GM18499 (cell line): Measurements from ENCODE around the gene TNS3.

Source experiments
- ATAC-seq: cut with Tn5 transposase; IDR thresholded peaks from one replicate; pipeline ENCODE4 v1.9.1; 2021; ENCODE audit warnings: moderate number of reproducible peaks; ENCODE audit not compliant: insufficient read depth, unreplicated experiment

The TNS3 gene

DNA sequence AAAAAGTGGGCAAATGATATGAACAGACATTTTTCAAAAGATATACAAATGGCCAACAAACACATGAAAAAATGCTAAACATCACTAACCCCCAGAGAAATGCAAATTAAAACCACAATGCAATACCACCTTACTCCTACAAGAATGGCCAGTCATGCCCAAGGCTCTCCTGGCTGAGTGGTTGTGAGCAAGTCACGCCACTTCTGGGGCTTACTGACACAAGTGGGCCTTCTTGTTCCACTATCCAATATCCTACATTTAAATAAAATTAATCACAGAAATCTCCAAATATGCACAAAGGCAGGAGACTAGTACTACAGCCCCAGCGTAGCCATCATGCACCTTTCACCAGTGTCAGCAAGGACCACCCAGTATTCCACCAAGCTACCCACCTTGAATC, 181.9 kb downstream of the TNS3 start:
- ATAC-seq, result no peak

- no peak for ATAC-seq
These were observed 187.1 kb downstream of the TNS3 start for GRCh38 chr7:47394751-47395252.

DNA sequence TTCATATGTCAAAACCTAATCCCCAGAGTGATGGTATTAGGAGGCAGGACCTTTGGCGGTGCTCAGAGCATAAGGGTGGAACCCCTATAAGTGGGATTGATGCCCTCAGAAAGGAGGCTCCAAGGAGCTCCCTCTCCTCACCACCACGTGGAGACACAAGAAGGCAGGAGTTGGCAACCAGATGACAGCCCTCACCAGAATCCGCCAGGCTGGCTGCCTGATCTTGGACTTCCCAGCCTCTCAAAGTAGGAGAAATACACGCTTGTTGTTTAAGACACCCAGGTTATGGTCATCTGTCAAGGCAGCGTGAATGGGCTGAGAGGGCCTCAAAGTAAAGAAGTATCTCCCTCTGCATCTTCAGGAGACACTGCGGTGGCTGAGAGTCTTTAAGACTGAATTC, 187.7 kb downstream of the TNS3 start:
- ATAC-seq, result no peak

DNA sequence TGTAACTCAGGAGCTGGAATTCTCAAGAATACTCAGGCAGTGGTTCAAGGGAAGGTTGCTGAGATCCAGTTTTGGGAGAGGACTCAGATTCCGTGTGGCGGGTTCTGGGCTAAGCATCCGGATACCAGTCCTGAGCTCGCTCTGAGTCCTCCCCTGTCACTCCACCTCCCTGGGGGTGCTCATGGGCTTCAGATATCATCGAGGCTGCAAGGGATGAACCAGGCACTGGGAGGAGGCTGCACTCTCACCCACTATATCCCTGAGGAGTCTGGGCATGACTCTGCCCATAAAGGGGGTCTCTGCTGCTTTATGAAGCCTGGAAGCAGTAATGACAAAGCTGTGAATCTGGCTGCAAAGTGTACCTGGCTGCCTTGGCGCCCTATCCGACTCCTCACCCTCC, 188.5 kb downstream of the TNS3 start:
- ATAC-seq, result no peak

GRCh38 chr7:47392241-47392759, 189.6 kb downstream of the TNS3 start:
- no peak for ATAC-seq

DNA sequence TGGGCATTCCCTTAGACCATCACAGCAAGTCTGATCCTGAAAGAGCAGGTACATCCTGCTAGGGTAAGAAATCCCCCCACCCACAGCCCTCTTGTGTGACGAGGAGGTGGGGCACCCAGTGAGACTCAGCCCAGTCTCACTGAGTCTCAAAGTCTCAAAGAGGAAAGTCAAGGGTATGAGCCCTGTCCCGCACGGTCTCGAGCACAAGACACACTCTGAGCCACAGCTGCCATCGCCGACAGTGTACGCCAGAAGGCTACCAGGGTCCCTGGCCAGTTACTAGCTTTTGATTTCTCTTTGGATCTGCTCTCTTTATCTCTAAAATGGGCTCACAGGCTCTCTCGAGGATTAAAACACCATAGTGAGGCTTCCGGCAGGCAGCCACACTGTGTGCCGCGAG, 190.2 kb downstream of the TNS3 start:
- ATAC-seq, result no peak

DNA sequence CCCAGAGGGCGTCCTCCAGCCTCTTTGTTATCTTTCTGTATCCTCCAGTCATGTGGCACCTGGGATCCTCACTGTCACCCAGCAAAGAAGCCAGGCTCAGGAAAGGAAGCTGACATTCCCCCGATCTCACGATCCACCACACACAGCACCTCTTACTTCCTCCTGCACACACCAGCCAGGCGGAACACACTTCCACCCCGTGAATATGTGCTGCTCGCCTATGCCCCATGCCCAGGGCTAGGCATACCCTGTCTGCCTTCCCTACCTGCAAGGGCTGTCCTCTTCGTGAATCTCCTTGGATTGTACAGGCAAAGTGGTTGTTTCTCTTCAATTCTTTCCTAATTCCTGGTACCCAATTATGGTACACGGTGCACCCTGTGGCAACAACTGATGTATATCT, 191.0 kb downstream of the TNS3 start:
- ATAC-seq, result no peak

GRCh38 chr7:47389923-47390630, 191.8 kb downstream of the TNS3 start:
- ATAC-seq, result no peak

- ATAC-seq, result no peak
These were observed 192.6 kb downstream of the TNS3 start for GRCh38 chr7:47389171-47389922.

- ATAC-seq, result no peak
These were observed 194.4 kb downstream of the TNS3 start for GRCh38 chr7:47387506-47387905.

- no peak for ATAC-seq
These were observed 195.6 kb downstream of the TNS3 start for GRCh38 chr7:47386273-47386835.

DNA sequence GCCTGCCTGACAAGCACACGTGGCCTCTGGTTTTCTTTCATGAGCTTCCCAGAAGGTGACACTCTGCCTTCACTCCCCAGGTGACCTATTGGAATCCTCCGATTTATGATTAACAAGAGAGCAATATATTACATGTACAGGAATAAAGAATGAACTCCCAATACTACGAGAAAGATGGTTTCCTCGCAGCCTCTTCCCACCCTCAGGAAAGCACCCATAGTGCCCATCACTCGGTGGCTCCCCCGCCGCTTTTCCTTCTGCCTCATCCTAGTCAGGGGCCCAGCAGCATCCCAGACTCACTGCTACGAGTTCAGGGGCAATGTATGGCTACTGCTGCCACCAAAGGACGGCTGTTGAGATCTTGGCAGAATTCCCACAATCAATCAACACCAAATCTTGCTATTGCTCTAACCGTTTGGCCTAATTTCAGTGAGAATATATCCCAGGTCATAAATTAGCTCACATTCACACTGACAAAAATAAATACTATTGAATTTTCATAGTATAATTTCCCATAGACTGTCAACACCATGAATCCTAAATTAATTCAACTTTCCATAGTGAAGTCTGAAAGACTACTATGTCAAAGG, 196.3 kb downstream of the TNS3 start:
- ATAC-seq, result no peak

DNA sequence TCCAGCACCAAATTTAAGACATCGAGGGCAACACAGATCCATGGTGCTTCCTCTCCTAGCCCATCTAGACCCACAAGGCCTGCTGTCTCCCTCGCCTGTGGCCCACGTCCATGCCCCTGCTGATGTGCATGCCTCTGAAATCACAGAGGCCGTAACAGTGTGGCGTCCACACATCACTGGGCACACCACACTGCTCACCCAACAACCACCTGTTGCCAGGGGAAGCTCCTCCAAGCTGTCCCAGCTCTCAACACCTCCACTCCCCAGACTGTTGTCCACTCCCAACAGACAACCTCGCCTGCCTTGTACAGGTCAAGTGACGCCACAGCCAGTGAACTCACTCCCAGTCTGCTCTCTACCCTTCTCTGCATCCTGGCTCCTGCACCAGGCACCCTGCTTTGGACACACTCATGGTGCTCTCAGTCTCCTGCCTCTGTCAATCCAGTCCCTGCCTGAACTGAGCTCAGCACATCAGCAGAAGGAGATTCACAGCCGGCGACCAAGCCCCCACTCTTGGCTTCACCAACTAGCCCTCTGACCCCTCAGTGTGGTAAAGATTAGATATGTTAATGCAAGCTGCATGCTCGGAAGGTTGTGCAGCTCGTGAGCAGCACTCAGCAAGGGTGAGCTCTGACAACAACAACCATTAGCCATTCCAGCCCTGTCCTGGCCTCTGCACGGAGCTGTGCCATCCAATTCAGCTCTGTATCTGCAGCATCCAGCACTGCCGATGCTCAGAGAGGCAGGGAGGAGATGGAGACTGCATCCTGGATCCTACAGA, 197.0 kb downstream of the TNS3 start:
- ATAC-seq, result no peak

DNA sequence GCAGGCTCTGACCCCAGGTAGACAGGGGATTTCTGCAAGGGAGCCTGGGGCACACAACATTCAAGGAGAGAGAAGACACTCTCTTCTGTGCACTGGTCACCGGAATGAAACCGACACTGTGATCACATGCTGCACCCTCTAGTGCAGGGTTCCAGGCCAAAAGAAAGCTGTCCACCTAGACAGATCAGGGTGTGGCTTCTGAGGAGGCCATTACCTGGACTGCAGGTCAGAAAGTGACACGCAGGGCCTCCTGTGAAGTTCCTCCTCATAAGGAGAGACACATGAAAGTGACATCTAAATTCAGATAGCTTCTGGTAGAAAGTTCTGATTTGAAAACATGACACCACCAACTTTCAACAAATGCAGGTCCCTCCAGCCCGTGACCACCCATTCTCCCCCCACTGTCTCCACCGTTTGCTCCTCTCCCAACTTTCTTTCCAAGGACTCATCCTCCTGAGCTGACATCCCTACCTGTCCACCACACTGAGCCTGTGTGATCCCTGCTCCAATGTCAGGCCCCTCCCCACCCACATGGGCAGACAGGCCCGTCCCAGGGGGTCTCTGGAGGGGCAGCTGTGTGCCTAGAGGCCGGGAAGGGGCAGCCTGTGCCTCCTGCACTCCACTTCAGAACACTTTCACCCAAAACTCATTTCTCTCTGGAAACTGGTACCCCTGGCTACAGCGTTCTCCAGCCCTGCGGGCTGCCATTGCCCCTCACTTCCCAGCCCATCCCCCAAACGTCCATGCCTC, 198.0 kb downstream of the TNS3 start:
- no peak for ATAC-seq

DNA sequence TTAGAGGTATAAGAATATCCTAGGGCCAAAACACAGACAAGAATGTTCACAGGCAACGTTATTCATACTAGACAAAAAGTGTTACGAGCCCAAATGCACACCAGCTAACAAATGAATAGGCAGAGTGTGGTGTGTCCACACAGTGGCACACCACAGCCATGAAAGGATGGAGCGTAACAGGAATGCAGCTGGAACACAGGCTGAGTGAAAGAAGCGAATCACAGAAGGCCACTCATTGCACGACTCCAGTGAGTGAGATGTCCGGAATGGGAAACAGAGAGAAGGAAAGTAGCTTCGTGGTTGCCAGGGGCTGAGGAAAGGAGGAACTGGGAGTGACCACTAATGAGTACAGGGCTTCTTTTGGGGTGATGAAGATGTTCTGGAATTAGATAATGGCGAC, 198.8 kb downstream of the TNS3 start:
- ATAC-seq, result no peak

GRCh38 chr7:47382200-47382599, 199.7 kb downstream of the TNS3 start:
- no peak for ATAC-seq

DNA sequence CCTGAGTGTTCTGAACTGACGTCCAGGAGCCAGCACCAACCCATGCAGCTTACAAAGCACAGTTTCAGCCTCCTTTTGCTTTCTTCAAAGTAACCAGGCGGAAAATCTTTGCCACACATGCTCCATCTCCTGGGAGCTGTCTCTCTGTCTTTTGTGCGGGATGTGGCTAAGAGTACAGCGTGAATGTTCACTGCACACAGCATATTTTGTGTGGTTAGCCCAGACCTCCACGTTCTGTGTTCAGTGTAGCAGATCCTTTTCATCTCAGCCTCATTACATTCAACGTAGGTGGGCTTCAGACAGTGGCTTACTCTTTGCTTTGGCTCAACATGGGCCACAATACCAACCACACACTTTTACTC, 200.8 kb downstream of the TNS3 start:
- no peak for ATAC-seq

DNA sequence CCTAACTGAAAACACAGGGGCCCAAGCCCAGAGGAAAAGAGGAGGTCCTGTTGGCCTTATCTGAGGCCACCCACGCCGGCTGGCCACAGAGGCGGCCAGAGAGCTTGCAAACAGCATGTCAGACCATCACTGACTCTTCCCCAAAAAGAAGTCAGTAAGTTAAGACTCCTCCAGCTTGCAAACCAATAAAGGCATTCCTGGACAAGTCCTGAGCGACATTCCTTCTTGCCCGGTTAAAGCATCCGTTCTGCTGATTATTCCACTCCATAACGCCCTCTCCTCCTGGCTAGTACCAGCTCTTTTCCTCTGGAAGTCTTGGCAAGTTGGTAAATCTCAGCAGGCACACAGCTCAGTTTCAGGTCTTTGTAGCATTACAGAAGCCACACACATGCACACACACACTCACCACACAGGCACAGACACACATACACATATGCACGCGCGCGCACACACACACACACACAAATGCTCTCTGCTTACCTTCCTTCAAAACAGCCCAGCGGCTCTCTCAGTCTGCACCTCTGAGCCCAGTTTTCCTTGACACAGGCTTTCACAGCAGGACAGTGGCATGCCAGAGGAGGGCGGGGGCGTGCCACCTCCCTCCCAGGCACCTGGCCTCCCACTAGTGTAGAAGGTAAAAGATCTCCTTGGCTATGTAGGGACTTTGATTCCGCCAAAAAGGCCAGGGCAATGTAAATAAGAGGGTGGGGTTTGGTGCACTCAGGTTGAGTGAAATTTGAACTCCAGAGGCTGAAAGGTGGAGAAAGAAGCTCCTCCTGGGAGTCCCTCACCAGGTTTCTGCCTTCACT, 201.4 kb downstream of the TNS3 start:
- ATAC-seq, result no peak
